ENCODE results near the gene ZNF786.
A peak's percentile ranks its signal among the peaks of the same experiment; 100 is the strongest.
"Not testable (repeated sequence)": the region's sequence is repeated elsewhere in the genome, so short reads cannot be mapped to it uniquely, and the experiment has no call there.

The ZNF786 gene

DNA sequence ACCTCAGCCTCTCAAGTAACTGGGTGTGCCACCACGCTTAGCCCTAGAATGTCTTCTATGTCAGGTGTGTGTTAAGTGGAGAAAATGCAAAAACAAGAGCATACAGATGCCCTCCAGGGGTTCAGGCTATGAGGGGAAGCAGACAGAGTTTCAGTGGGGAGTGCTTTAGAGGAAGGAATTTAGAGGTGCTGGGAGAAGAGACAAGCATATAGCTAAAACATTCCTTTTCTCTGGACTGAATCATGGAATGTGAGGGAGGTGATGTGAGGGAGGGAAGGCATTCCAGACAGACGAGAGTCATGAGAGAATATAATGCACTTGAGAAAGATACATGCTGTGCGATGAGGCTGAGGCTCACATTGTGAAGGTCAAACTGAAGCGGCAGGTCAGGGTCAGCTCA lies 6.6 kb upstream of the ZNF786 start:
- no peak overlapping the region for H3K27ac ChIP-seq
- H3K27me3 ChIP-seq, result no peaks in the 10 kb centered on the region
- DNase-seq, result peak in 1 of 2 donors; percentile 13
- TF ChIP-seq, protein P1, sequence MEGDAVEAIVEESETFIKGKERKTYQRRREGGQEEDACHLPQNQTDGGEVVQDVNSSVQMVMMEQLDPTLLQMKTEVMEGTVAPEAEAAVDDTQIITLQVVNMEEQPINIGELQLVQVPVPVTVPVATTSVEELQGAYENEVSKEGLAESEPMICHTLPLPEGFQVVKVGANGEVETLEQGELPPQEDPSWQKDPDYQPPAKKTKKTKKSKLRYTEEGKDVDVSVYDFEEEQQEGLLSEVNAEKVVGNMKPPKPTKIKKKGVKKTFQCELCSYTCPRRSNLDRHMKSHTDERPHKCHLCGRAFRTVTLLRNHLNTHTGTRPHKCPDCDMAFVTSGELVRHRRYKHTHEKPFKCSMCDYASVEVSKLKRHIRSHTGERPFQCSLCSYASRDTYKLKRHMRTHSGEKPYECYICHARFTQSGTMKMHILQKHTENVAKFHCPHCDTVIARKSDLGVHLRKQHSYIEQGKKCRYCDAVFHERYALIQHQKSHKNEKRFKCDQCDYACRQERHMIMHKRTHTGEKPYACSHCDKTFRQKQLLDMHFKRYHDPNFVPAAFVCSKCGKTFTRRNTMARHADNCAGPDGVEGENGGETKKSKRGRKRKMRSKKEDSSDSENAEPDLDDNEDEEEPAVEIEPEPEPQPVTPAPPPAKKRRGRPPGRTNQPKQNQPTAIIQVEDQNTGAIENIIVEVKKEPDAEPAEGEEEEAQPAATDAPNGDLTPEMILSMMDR (IDR thresholded peaks at IDR 0.05), result no peak
- peaks cover 0 to 1% (median 0%) of the 10 kb centered on the region in 4 donors for H3K4me1 ChIP-seq
- intact Hi-C loops (cut with DNase I; ENCODE audit: low total_unique reads), result no loop called here
- H3K36me3 ChIP-seq, result no peaks in the 10 kb centered on the region
- no peaks in the 10 kb centered on the region for H3K9me3 ChIP-seq
- H3K4me3 ChIP-seq, result no peak overlapping the region

DNA sequence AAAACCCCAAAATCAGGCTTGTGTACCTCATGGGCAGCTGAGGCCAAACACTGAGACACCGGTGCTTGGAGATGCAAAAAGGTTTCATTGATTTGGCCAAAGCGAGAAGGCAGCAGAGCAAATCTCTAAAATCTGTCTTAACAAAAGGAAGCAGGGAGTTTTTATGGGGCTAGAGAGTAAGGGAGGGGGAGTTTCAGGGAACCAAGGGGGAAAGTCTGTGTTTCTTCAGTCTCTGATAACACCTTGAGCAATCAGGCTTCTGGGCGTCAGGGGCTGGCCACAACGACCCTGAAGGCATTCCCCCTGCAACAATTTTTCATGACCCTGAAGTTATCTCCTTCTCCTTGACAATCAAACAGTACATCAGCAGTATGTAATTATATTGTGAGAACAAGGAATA lies 2.7 kb upstream of the ZNF786 start:
- peaks cover 0 to 17% (median 9%) of the 10 kb centered on the region in 4 donors for H3K4me1 ChIP-seq
- peak in 1 of 2 donors; percentile 20 for DNase-seq
- intact Hi-C loops (cut with DNase I; ENCODE audit: low total_unique reads), result loop anchor here (5.0 kb wide), 1 partner anchor 34 kb away; the partner anchor contains the start of gene ZNF425
- H3K27ac ChIP-seq, result no peak overlapping the region
- no peaks in the 10 kb centered on the region for H3K36me3 ChIP-seq
- TF ChIP-seq, protein P1 (IDR thresholded peaks at IDR 0.05), result no peak
- H3K27me3 ChIP-seq, result no peaks in the 10 kb centered on the region
- no peak overlapping the region for H3K4me3 ChIP-seq
- no peaks in the 10 kb centered on the region for H3K9me3 ChIP-seq

DNA sequence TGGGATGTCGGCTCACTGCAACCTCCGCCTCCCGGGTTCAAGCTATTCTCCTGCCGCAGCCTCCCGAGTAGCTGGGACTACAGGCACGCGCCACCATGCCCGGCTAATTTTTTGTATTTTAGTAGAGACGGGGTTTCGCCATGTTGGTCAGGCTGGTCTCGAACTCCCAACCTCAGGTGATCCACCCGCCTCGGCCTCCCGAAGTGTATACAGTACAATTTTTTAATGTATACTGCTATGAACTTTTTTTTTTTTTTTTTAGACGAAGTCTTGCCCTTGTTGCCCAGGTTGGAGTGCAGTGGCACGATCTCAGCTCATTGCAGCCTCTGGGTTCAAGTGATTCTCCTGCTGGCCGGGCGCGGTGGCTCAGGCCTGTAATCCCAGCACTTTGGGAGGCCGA lies 1.7 kb upstream of the ZNF786 start:
- Histone ChIP-seq H3K4me1 (peaks cover 0 to 17% (median 9%) of the 10 kb centered on the region in 4 donors), H3K27ac (peak overlapping the region; percentile 97 to 99), H3K4me3 (peak overlapping the region in 1 of 2 donors; percentile 99)
- intact Hi-C loops (cut with DNase I; ENCODE audit: low total_unique reads), result loop anchor here (5.0 kb wide), 1 partner anchor 35 kb away; the partner anchor contains the start of gene ZNF425
- peak in 1 of 2 donors; percentile 27 for DNase-seq
- H3K9me3 ChIP-seq, H3K27me3 ChIP-seq, H3K36me3 ChIP-seq: not testable (repeated sequence)

DNA sequence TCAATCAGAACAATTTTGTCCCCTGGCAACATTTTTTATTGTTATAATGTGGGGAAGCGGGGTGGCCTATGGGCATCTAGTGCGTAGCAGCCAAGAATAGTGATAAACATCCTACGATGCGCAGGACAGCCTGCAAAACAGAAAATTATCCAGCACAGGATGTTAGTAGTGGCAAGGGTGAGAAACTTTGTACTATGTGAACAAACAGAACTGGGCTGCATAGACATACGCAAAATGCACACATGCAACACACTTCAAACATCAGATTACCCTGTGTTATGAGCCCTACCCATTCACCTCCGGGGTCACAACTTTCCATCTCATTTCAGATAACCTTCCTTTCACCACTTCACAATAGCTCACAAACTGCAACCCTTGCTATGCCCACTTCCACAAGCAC lies 3.1 kb downstream of the ZNF786 start:
- H3K27ac ChIP-seq, result no peak overlapping the region
- peaks cover 0 to 17% (median 9%) of the 10 kb centered on the region in 4 donors for H3K4me1 ChIP-seq
- H3K36me3 ChIP-seq, result no peaks in the 10 kb centered on the region
- no peak for DNase-seq
- TF ChIP-seq, protein P1 (IDR thresholded peaks at IDR 0.05), result no peak
- no peaks in the 10 kb centered on the region for H3K9me3 ChIP-seq
- intact Hi-C loops (cut with DNase I; ENCODE audit: low total_unique reads), result no loop called here
- no peaks in the 10 kb centered on the region for H3K27me3 ChIP-seq
- H3K4me3 ChIP-seq, result no peak overlapping the region

DNA sequence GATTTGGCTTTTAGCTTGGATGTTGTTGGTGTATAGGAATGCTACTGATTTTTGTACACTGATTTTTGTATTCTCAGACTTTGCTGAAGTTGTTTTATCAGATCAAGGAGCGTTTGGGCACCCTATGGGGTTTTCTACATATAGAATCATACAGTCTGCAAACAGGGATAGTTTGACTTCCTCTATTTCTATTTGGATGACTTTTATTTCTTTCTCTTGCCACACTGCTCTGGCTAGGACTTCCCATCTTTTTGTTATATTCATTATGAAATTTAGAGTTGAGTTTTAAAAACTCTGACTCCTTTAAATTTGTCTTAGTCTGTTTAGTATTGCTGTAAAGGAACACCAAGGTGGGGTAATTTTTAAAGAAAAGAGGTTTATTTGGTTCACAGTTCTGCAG lies 4.7 kb downstream of the ZNF786 start:
- Histone ChIP-seq H3K27ac (no peak overlapping the region), H3K36me3 (no peaks in the 10 kb centered on the region), H3K4me1 (peaks cover 0 to 11% (median 6%) of the 10 kb centered on the region in 4 donors), H3K27me3 (no peaks in the 10 kb centered on the region), H3K9me3 (no peaks in the 10 kb centered on the region), H3K4me3 (no peak overlapping the region)
- no peak for DNase-seq
- intact Hi-C loops (cut with DNase I; ENCODE audit: low total_unique reads), result no loop called here
- TF ChIP-seq, protein P1 (IDR thresholded peaks at IDR 0.05), result no peak

DNA sequence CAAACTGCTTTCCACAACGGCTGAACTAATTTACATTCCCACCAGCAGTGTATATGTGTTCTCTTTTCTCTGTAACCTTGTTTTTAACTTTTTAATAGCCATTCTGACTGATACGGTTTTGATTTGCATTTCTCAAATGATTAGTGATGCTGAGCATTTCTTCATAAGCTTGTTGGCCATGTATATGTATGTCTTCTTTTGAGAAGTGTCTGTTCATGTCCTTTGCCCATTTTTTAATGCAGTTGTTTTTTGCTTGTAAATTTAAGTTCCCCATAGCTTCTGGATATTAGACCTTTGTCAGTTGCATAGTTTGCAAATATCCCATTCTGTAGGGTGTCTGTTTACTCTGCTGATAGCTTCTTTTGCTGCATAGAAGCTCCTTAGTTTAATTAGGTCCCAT lies 6.1 kb downstream of the ZNF786 start:
- Histone ChIP-seq H3K27me3 (no peaks in the 10 kb centered on the region), H3K36me3 (peaks cover 0 to 12% (median 0%) of the 10 kb centered on the region in 3 donors), H3K4me3 (no peak overlapping the region), H3K4me1 (peaks cover 0 to 4% (median 1%) of the 10 kb centered on the region in 4 donors), H3K27ac (no peak overlapping the region), H3K9me3 (no peaks in the 10 kb centered on the region)
- intact Hi-C loops (cut with DNase I; ENCODE audit: low total_unique reads), result no loop called here
- TF ChIP-seq, protein P1 (IDR thresholded peaks at IDR 0.05), result no peak
- no peak for DNase-seq

All from tibial artery (tissue), 4 donors.